Activated gamma-delta T cell (primary cell): ENCODE results near the gene NPNT.

Experiments used
- DNase-seq: peaks from one replicate; lab custom pipeline; 2025; lab: John Stamatoyannopoulos, UW

Gene NPNT

GRCh38 chr4:105917171-105917685 lies 22.0 kb downstream of the NPNT start:
- no peak for DNase-seq

GRCh38 chr4:105921301-105921700 lies 26.0 kb downstream of the NPNT start:
- DNase-seq = no peak

- no peak for DNase-seq
These were observed 28.4 kb downstream of the NPNT start for GRCh38 chr4:105923497-105924238.

GRCh38 chr4:105924341-105924740 lies 29.1 kb downstream of the NPNT start:
- no peak for DNase-seq

GRCh38 chr4:105930698-105931097 lies 35.4 kb downstream of the NPNT start:
- DNase-seq = no peak

GRCh38 chr4:105933083-105933482 lies 37.8 kb downstream of the NPNT start:
- DNase-seq = no peak

- no peak for DNase-seq
These were observed 39.1 kb downstream of the NPNT start for GRCh38 chr4:105934386-105934785.

- no peak for DNase-seq
These were observed 41.6 kb downstream of the NPNT start for GRCh38 chr4:105936901-105937300.

GRCh38 chr4:105937759-105938158 lies 42.5 kb downstream of the NPNT start:
- no peak for DNase-seq

GRCh38 chr4:105943234-105943633 lies 48.0 kb downstream of the NPNT start:
- DNase-seq = no peak

- DNase-seq = no peak
These were observed 49.3 kb downstream of the NPNT start for GRCh38 chr4:105944540-105944939.

GRCh38 chr4:105946771-105947170 lies 51.5 kb downstream of the NPNT start:
- DNase-seq = no peak

- DNase-seq = no peak
These were observed 55.4 kb downstream of the NPNT start for GRCh38 chr4:105950701-105951100.

GRCh38 chr4:105951198-105951597 lies 55.9 kb downstream of the NPNT start:
- no peak for DNase-seq

GRCh38 chr4:105952591-105952990 lies 57.3 kb downstream of the NPNT start:
- no peak for DNase-seq

GRCh38 chr4:105956569-105956968 lies 61.3 kb downstream of the NPNT start:
- no peak for DNase-seq

GRCh38 chr4:105957680-105958079 lies 62.4 kb downstream of the NPNT start:
- no peak for DNase-seq

- no peak for DNase-seq
These were observed 68.5 kb downstream of the NPNT start for GRCh38 chr4:105963461-105964400.

GRCh38 chr4:105965183-105965800 lies 70.0 kb downstream of the NPNT start:
- no peak for DNase-seq

- DNase-seq = no peak
These were observed 70.8 kb downstream of the NPNT start for GRCh38 chr4:105966051-105966450.

GRCh38 chr4:105967058-105967658 lies 71.9 kb downstream of the NPNT start:
- no peak for DNase-seq

- no peak for DNase-seq
These were observed 74.3 kb downstream of the NPNT start for GRCh38 chr4:105969575-105969974.
